ENCODE results near the gene DPH2. TPM values are rescaled to one million over a fixed set of nuclear protein-coding genes. Genes with fewer than 3 reads are reported as not detected.

Gene DPH2
- total RNA-seq, 2 donors from 2014 or later, result 25.4 to 31.1 TPM

DNA sequence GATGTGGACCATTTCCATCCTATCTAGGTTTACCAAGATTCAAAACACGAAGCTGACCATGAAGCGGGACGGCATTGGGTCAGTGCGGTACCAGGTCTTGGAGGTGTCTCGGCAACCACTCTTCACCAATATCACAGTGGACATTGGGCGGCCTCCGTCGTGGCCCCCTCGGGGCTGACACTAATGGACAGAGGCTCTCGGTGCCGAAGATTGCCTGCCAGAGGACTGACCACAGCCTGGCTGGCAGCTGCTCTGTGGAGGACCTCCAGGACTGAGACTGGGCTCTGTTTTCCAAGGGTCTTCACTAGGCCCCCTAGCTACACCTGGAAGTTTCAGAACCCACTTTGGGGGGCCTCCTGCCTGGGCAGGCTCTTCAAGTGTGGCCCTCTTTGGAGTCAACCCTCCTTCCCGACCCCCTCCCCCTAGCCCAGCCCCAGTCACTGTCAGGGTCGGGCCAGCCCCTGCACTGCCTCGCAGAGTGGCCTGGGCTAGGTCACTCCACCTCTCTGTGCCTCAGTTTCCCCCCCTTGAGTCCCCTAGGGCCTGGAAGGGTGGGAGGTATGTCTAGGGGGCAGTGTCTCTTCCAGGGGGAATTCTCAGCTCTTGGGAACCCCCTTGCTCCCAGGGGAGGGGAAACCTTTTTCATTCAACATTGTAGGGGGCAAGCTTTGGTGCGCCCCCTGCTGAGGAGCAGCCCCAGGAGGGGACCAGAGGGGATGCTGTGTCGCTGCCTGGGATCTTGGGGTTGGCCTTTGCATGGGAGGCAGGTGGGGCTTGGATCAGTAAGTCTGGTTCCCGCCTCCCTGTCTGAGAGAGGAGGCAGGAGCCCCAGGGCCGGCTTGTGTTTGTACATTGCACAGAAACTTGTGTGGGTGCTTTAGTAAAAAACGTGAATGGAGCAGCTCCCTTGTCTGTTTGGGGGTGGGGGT, 20.7 kb downstream of the DPH2 start:
- intact Hi-C loops (cut with DNase I), result no loop called here
- WGBS, result 73% methylated on average over 19 of the region's 19 CpGs
- no peaks in the 10 kb centered on the region for H3K9me3 ChIP-seq
- DNase-seq (ENCODE audit: low spot score), result no peak
- no peak for TF ChIP-seq POLR2AphosphoS5 (IDR thresholded peaks at IDR 0.05)
- TF ChIP-seq, protein P1, sequence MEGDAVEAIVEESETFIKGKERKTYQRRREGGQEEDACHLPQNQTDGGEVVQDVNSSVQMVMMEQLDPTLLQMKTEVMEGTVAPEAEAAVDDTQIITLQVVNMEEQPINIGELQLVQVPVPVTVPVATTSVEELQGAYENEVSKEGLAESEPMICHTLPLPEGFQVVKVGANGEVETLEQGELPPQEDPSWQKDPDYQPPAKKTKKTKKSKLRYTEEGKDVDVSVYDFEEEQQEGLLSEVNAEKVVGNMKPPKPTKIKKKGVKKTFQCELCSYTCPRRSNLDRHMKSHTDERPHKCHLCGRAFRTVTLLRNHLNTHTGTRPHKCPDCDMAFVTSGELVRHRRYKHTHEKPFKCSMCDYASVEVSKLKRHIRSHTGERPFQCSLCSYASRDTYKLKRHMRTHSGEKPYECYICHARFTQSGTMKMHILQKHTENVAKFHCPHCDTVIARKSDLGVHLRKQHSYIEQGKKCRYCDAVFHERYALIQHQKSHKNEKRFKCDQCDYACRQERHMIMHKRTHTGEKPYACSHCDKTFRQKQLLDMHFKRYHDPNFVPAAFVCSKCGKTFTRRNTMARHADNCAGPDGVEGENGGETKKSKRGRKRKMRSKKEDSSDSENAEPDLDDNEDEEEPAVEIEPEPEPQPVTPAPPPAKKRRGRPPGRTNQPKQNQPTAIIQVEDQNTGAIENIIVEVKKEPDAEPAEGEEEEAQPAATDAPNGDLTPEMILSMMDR (IDR thresholded peaks at IDR 0.05), result no peak
- TF ChIP-seq POLR2A (IDR thresholded peaks at IDR 0.05), result no peak
- H3K27ac ChIP-seq, result peak overlapping the region; percentile 82 to 85
- no peaks in the 10 kb centered on the region for H3K36me3 ChIP-seq
- H3K27me3 ChIP-seq (replicated peaks; ENCODE audit: insufficient read depth), result no peaks in the 10 kb centered on the region
- H3K4me1 ChIP-seq (replicated peaks), result peaks cover 6% of the 10 kb centered on the region
- peak overlapping the region; percentile 45 to 68 for H3K4me3 ChIP-seq

DNA sequence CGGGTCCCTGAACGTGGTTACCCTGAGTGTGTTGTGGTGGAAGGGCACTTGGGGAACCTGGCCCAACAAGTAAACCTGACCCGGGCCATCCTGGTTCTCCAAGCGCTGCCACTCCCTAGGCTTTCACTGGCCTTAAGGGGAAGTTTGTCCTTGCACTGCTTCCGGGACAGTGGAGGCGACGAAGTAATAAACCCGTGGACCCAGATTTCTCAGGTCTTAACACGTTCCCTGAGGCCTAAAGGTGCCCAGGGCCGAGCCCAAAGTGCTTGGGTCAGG, 21.3 kb downstream of the DPH2 start:
- Histone ChIP-seq H3K9me3 (no peaks in the 10 kb centered on the region), H3K4me1 (replicated peaks) (peaks cover 6% of the 10 kb centered on the region), H3K36me3 (no peaks in the 10 kb centered on the region), H3K27me3 (replicated peaks; ENCODE audit: insufficient read depth) (no peaks in the 10 kb centered on the region), H3K4me3 (peak overlapping the region; percentile 45 to 68), H3K27ac (peak overlapping the region; percentile 82 to 85)
- 3% methylated on average over 6 of the region's 10 CpGs for WGBS
- intact Hi-C loops (cut with DNase I), result no loop called here
- no peak for DNase-seq (ENCODE audit: low spot score)
- no peak for TF ChIP-seq POLR2A (IDR thresholded peaks at IDR 0.05)
- TF ChIP-seq, protein P1 (IDR thresholded peaks at IDR 0.05), result no peak
- no peak for TF ChIP-seq POLR2AphosphoS5 (IDR thresholded peaks at IDR 0.05)

DNA sequence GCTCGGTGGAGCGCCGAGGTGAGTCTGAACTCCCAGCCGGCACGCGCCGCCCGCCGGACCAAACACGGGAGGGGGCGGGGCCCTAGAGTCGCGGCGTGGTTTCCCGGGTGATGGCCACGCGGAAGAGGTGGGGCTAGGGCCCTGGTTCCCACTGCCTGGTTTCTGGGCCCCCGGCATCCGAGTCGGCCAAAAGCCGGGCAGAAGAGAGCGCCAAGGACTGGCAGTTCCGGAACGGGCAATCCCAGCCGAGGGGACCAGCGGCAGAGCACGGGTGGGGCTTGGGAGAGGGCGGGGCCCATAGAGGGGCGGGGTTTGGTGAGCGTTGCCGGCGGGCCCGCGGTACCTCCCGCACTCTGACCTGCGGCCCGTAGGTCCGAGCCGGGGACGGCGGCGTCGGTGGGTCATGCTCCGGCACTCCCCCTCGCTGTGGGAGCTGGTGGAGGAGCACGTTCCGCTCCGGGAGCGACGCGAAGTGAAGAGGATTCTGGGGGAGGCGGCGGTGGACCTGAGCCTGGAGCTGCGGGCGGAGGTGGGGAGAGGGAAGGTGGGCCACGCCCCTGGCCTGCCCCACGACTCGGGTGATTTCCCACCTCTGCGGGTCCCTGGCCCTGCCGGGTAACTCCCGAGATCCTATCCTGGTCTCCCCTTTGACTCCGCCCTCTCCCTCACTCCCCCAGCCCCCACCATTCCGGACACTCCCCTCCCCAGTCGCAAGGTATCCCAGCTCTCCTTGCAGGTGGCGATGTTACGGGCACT, 21.8 kb downstream of the DPH2 start, which contains the start of gene CCDC24:
CCDC24 (plus strand) TSS at position 124 of the 756 bp plus-strand sequence; CDS start at position 404, 280 bp downstream.
- under 1% methylated on average over 43 of the region's 66 CpGs for WGBS
- peak; percentile 86 for DNase-seq (ENCODE audit: low spot score)
- Histone ChIP-seq H3K27ac (peak within 1 kb of the TSS; percentile 82 to 85), H3K4me1 (replicated peaks) (peaks cover 6% of the 10 kb centered on the region), H3K36me3 (no peaks in the 10 kb centered on the region), H3K27me3 (replicated peaks; ENCODE audit: insufficient read depth) (no peaks in the 10 kb centered on the region), H3K4me3 (peak within 1 kb of the TSS; percentile 45 to 68), H3K9me3 (no peaks in the 10 kb centered on the region)
- TF ChIP-seq POLR2AphosphoS5 (IDR thresholded peaks at IDR 0.05) (peak; percentile 82), POLR2A (IDR thresholded peaks at IDR 0.05) (peak; percentile 65)
- TF ChIP-seq, protein P1 (IDR thresholded peaks at IDR 0.05), result no peak
- intact Hi-C loops (cut with DNase I), result no loop called here

DNA sequence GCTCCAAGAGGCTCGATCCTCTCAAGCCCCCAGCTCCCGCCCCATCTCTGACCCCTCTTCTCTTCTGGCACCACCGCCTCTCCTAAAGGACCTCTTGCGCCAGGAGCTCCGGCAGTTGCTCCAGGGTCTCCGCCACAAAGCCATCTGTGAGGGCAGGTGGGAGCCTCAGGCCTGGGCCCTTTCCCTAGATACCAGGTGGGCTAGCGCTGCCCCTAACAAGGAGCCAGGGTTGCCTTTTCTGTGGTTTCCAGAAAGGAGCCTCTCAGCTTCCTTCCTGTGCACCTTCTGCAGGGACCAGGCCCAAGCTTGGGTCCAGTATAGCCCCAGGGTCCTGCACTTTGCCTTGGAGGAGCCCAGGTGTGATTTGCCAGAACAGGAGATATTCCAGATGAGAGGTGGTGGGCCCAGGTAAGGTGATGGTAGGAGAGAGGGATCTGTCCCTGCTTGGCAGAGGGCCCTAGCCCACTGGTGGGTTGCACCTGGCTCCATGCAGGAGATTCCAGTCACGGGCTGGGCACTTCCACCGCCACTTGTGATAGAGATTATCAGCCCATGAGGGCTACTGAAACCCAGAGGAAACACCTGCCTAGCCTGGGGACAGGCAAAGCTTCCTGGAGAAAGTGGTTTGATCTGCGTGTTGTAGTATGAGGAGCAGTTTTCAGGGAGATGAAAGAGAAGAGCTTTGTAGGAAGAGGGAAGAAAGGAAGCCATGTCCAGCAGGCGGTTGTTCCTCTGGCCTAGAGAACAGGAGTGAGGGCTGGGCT, 22.6 kb downstream of the DPH2 start:
- WGBS, result 50% methylated on average over 11 of the region's 11 CpGs
- no peak for DNase-seq (ENCODE audit: low spot score)

More for the DNA sequence above, 22.6 kb downstream of the DPH2 start:
- no peaks in the 10 kb centered on the region for H3K9me3 ChIP-seq
- intact Hi-C loops (cut with DNase I), result no loop called here
- H3K36me3 ChIP-seq, result no peaks in the 10 kb centered on the region
- no peaks in the 10 kb centered on the region for H3K27me3 ChIP-seq (replicated peaks; ENCODE audit: insufficient read depth)
- peak overlapping the region; percentile 82 to 85 for H3K27ac ChIP-seq
- no peak for TF ChIP-seq POLR2A (IDR thresholded peaks at IDR 0.05)
- TF ChIP-seq, protein P1 (IDR thresholded peaks at IDR 0.05), result no peak
- TF ChIP-seq POLR2AphosphoS5 (IDR thresholded peaks at IDR 0.05), result no peak
- H3K4me3 ChIP-seq, result peak overlapping the region; percentile 45 to 68
- peaks cover 6% of the 10 kb centered on the region for H3K4me1 ChIP-seq (replicated peaks)

Data from prostate gland (tissue), 2 donors.